ENCODE measurements around the gene CDK6. TPM values are rescaled to one million over a fixed set of nuclear protein-coding genes. Genes with fewer than 3 reads are reported as not detected.

Gene CDK6
- total and polyA plus RNA-seq, 2 of the 8 experiments (the other 6 are each of a cell fraction or from before 2014, with no cell fraction given) = 5.9 to 18.9 TPM

DNA sequence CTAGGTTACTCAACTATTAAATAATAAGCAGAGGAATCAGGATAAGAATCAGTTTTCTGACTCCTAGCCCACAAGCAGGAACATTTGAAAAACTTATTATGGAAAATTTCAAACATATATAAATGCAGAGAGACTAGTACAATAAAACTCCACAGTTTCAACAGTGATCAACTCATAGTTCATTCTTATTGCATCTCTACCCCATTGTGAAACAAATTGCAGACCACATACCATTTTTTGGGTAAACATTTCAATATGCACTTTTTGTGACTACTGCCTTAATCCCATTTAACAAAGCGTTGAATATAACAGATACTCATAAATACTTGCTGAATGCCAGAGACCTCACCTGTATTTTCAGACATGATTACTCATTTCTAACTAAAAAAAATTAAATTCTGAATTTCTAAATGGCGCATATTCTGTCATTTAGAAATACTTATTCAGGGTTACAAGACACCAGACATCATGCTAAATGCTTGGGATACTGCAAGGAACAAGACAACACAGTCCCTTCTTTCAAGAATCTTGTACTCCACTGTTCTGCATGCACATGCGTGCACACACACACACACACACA lies 11.4 kb downstream of the CDK6 start:
- Histone ChIP-seq H3K79me1 (ENCODE audit: low read depth, low read length) (no peaks in the 10 kb centered on the region; the same call in 1 of the 2 replicates), H3K23me2 (ENCODE audit: low read depth, low read length) (no peaks in the 10 kb centered on the region), H3K4me2 (ENCODE audit: insufficient read depth in 1 of 2, low read depth in 2 of 2, low read length in 2 of 2) (no peak overlapping the region), H4K5ac (ENCODE audit: insufficient read length, low read depth, low read length) (no peak overlapping the region), H3K56ac (replicated peaks; ENCODE audit: insufficient read length, low read depth, low read length) (no peak overlapping the region), H2AK5ac (ENCODE audit: low read depth, low read length) (no peak overlapping the region), H3K18ac (ENCODE audit: extremely low read depth, low read length) (no peak overlapping the region), H3K79me2 (ENCODE audit: control insufficient read depth in 1 of 2, insufficient read depth in 2 of 2, low read length in 2 of 2) (peaks cover 0 to 66% of the 10 kb centered on the region in 2 experiments; a peak in 2 of 4 replicates), H3K9ac (replicated peaks in 1 of 4; ENCODE audit: extremely low read depth in 1 of 4, low read depth in 3 of 4, low read length in 3 of 4) (no peak overlapping the region), H3K36me3 (ENCODE audit: control insufficient read depth in 2 of 4, insufficient read depth in 4 of 4, low read length in 3 of 4) (no peaks in the 10 kb centered on the region), H2BK20ac (ENCODE audit: low read length) (no peak overlapping the region), H2AFZ (ENCODE audit: low read length) (no peak overlapping the region), H4K20me1 (replicated peaks in 1 of 2; ENCODE audit: control insufficient read depth in 1 of 2, insufficient read depth in 2 of 2, low read length in 2 of 2) (no peaks in the 10 kb centered on the region), H2BK12ac (ENCODE audit: low read depth, low read length) (no peak overlapping the region), H3K4me1 (replicated peaks in 1 of 4; ENCODE audit: control insufficient read depth in 3 of 4, insufficient read depth in 4 of 4, low read length in 3 of 4) (peaks cover 0 to 8% (median 1%) of the 10 kb centered on the region in 4 experiments; a peak in 3 of 7 replicates), H4K91ac (replicated peaks; ENCODE audit: insufficient read length, low read length) (no peak overlapping the region), H2BK5ac (ENCODE audit: low read depth, low read length) (no peak overlapping the region), H3K27me3 (replicated peaks in 1 of 4; ENCODE audit: control insufficient read depth in 3 of 4, extremely low read depth in 1 of 4, insufficient read depth in 3 of 4, low read length in 3 of 4) (no peaks in the 10 kb centered on the region), H2BK15ac (ENCODE audit: low read length) (no peak overlapping the region), H4K8ac (ENCODE audit: extremely low read depth, insufficient read depth, low read length) (no peak overlapping the region), H3K9me3 (ENCODE audit: insufficient read depth in 2 of 2, low read depth in 1 of 2, low read length in 1 of 2) (no peaks in the 10 kb centered on the region), H3K27ac (ENCODE audit: low read depth, low read length) (no peak overlapping the region), H2BK120ac (replicated peaks; ENCODE audit: low read depth, low read length) (no peak overlapping the region), H3K23ac (ENCODE audit: insufficient read length) (no peak overlapping the region), H3K4me3 (ENCODE audit: extremely low read depth in 1 of 4, insufficient read depth in 2 of 4, low read depth in 3 of 4, low read length in 4 of 4) (no peak overlapping the region), H3K4ac (replicated peaks; ENCODE audit: insufficient read length, low read depth, low read length) (no peak overlapping the region), H3K14ac (ENCODE audit: insufficient read length) (no peak overlapping the region)
- ChIA-PET CTCF (ENCODE audit: partially characterized antibody) (interaction anchor here (0.5 to 1.6 kb wide), 3 partner anchors 8 to 133 kb away, joined by 3 to 5 read pairs (median 3); no protein-coding TSS in a partner anchor), POLR2A (ENCODE audit: partially characterized antibody) (no interaction called here)
- no peak for TF ChIP-seq CHD2 (IDR thresholded peaks at IDR 0.05; ENCODE audit: low read length)
- TF ChIP-seq SAP30 (IDR thresholded peaks at IDR 0.05; ENCODE audit: insufficient read depth, insufficient replicate concordance, low read length) = no peak
- no peak for TF ChIP-seq HDAC2 (IDR thresholded peaks at IDR 0.05; ENCODE audit: borderline replicate concordance in 1 of 2, low read depth in 2 of 2, low read length in 2 of 2)
- no peak for TF ChIP-seq TBP (IDR thresholded peaks at IDR 0.05; ENCODE audit: low read depth, low read length)
- TF ChIP-seq TCF12 (IDR thresholded peaks at IDR 0.05; ENCODE audit: low read depth, low read length) = no peak
- TF ChIP-seq SUZ12 (IDR thresholded peaks at IDR 0.05; ENCODE audit: low read length) = no peak
- no peak for TF ChIP-seq SRF (IDR thresholded peaks at IDR 0.05; ENCODE audit: low read depth, low read length)
- TF ChIP-seq EGR1 (IDR thresholded peaks at IDR 0.05; ENCODE audit: borderline replicate concordance, low read depth, low read length) = no peak
- TF ChIP-seq JUN (IDR thresholded peaks at IDR 0.05; ENCODE audit: low read depth, low read length) = no peak
- TF ChIP-seq PHF8 (conservative IDR thresholded peaks at IDR 0.05; ENCODE audit: low read depth, low read length) = no peak
- no peak for TF ChIP-seq MAFK (IDR thresholded peaks at IDR 0.05; ENCODE audit: low read depth, low read length)
- TF ChIP-seq CHD1 (IDR thresholded peaks at IDR 0.05; ENCODE audit: low read depth, low read length) = no peak
- no peak for TF ChIP-seq FOSL1 (IDR thresholded peaks at IDR 0.05; ENCODE audit: insufficient read depth, low read depth, low read length)
- no peak for TF ChIP-seq TEAD4 (IDR thresholded peaks at IDR 0.05; ENCODE audit: low read depth, low read length)
- no peak for DNase-seq (ENCODE audit: low read depth in 1 of 2, low spot score in 2 of 2)
- no peak for FAIRE-seq
- 81% methylated on average over 3 of the region's 3 CpGs; no CpG with 5 or more reads in 1 of the 2 experiments for WGBS, 2 experiments (ENCODE audit: extremely low coverage in 1 of 2, insufficient coverage in 1 of 2, insufficient read length in 1 of 2, insufficient replicate concordance in 2 of 2, low coverage in 1 of 2, low lambda C conversion rate in 2 of 2, missing lambda C conversion rate in 1 of 2)

Data from H1 (cell line).